ENCODE data around the gene CTNND2. TPM values are rescaled to one million over a fixed set of nuclear protein-coding genes. Genes with fewer than 3 reads are reported as not detected.

Gene CTNND2
- total and polyA plus RNA-seq, 2 donors (not counting 1 experiment from before 2014, with no cell fraction given), result not detected

DNA sequence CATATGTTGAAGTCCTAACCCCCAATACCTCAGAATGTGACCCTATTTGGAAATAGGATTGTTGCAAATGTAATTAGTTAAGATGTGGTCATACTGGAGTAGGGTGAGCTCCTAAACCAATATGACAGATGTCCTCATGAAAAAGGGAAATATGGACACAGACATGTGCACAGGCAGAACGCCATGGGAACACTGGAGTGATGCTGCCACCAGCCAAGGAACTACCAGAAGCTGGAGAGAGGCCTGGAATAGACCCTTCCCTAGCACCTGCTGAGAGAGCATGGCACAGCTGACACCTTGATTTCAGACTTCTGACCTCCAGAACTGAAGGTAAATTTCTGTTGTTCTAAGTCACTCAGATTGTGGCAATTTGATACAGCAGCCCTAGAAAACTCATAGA is 110.8 kb downstream of the CTNND2 start:
- no peak for DNase-seq
- Histone ChIP-seq H3K4me1 (ENCODE audit: control insufficient read depth in 2 of 2, insufficient read depth in 2 of 2, low read length in 2 of 2) (no peaks in the 10 kb centered on the region), H4K20me1 (ENCODE audit: control insufficient read depth, insufficient read depth, low read length, poor library complexity, severe bottlenecking) (no peaks in the 10 kb centered on the region), H3K36me3 (replicated peaks in 1 of 2; ENCODE audit: control extremely low read depth in 1 of 2, control insufficient read depth in 1 of 2, extremely low read depth in 1 of 2, insufficient read depth in 2 of 2, low read length in 1 of 2) (no peaks in the 10 kb centered on the region), H3K79me2 (ENCODE audit: control insufficient read depth, insufficient read depth, low read length) (no peaks in the 10 kb centered on the region), H2AFZ (ENCODE audit: insufficient read depth, low read depth, low read length, poor library complexity, severe bottlenecking) (no peak overlapping the region), H3K4me2 (replicated peaks; ENCODE audit: low read depth, low read length, poor library complexity, severe bottlenecking) (no peak overlapping the region), H3K4me3 (ENCODE audit: control extremely low read depth in 1 of 5, extremely low read depth in 1 of 5, insufficient read depth in 1 of 5, low read depth in 2 of 5, low read length in 4 of 5) (no peak overlapping the region), H3K27me3 (replicated peaks in 1 of 4; ENCODE audit: control extremely low read depth in 1 of 4, control insufficient read depth in 3 of 4, insufficient read depth in 4 of 4, low read length in 3 of 4) (no peaks in the 10 kb centered on the region), H3K9me3 (ENCODE audit: control extremely low read depth in 1 of 3, control insufficient read depth in 2 of 3, insufficient read depth in 1 of 3, low read length in 2 of 3) (no peaks in the 10 kb centered on the region), H3K9ac (ENCODE audit: low read length) (no peak overlapping the region), H3K27ac (ENCODE audit: low read length in 2 of 2) (no peak overlapping the region)
- TF ChIP-seq, protein P1, sequence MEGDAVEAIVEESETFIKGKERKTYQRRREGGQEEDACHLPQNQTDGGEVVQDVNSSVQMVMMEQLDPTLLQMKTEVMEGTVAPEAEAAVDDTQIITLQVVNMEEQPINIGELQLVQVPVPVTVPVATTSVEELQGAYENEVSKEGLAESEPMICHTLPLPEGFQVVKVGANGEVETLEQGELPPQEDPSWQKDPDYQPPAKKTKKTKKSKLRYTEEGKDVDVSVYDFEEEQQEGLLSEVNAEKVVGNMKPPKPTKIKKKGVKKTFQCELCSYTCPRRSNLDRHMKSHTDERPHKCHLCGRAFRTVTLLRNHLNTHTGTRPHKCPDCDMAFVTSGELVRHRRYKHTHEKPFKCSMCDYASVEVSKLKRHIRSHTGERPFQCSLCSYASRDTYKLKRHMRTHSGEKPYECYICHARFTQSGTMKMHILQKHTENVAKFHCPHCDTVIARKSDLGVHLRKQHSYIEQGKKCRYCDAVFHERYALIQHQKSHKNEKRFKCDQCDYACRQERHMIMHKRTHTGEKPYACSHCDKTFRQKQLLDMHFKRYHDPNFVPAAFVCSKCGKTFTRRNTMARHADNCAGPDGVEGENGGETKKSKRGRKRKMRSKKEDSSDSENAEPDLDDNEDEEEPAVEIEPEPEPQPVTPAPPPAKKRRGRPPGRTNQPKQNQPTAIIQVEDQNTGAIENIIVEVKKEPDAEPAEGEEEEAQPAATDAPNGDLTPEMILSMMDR (IDR thresholded peaks at IDR 0.05), result no peak
- no peak for TF ChIP-seq EZH2 (IDR thresholded peaks at IDR 0.05; ENCODE audit: borderline replicate concordance, insufficient read depth, low read depth, low read length, poor library complexity, severe bottlenecking)
- no peaks in the 10 kb centered on the region for H3K9me3 Mint-ChIP-seq (ENCODE audit: insufficient read depth)
- intact Hi-C loops (cut with micrococcal nuclease), result no loop called here
- no peaks in the 10 kb centered on the region for H3K27me3 Mint-ChIP-seq
- 69% methylated on average over 1 of the region's 1 CpG for WGBS (ENCODE audit: insufficient coverage)
- no peaks in the 10 kb centered on the region for H3K4me1 Mint-ChIP-seq
- POLR2A ChIA-PET, result no interaction called here
- no peak for ATAC-seq (ENCODE audit: low read depth)
- no peak overlapping the region for H3K27ac Mint-ChIP-seq
- H3K4me3 Mint-ChIP-seq, result no peak overlapping the region
- CTCF ChIA-PET, result no interaction called here

GRCh38 chr5:11792621-11793020 is 111.6 kb downstream of the CTNND2 start:
- Histone ChIP-seq H3K4me2 (replicated peaks; ENCODE audit: low read depth, low read length, poor library complexity, severe bottlenecking) (no peak overlapping the region), H3K27me3 (replicated peaks in 1 of 4; ENCODE audit: control extremely low read depth in 1 of 4, control insufficient read depth in 3 of 4, insufficient read depth in 4 of 4, low read length in 3 of 4) (no peaks in the 10 kb centered on the region), H2AFZ (ENCODE audit: insufficient read depth, low read depth, low read length, poor library complexity, severe bottlenecking) (no peak overlapping the region), H4K20me1 (ENCODE audit: control insufficient read depth, insufficient read depth, low read length, poor library complexity, severe bottlenecking) (no peaks in the 10 kb centered on the region), H3K9ac (ENCODE audit: low read length) (no peak overlapping the region), H3K4me1 (ENCODE audit: control insufficient read depth in 2 of 2, insufficient read depth in 2 of 2, low read length in 2 of 2) (no peaks in the 10 kb centered on the region), H3K27ac (ENCODE audit: low read length in 2 of 2) (no peak overlapping the region), H3K79me2 (ENCODE audit: control insufficient read depth, insufficient read depth, low read length) (no peaks in the 10 kb centered on the region), H3K9me3 (ENCODE audit: control extremely low read depth in 1 of 3, control insufficient read depth in 2 of 3, insufficient read depth in 1 of 3, low read length in 2 of 3) (no peaks in the 10 kb centered on the region), H3K36me3 (replicated peaks in 1 of 2; ENCODE audit: control extremely low read depth in 1 of 2, control insufficient read depth in 1 of 2, extremely low read depth in 1 of 2, insufficient read depth in 2 of 2, low read length in 1 of 2) (no peaks in the 10 kb centered on the region), H3K4me3 (ENCODE audit: control extremely low read depth in 1 of 5, extremely low read depth in 1 of 5, insufficient read depth in 1 of 5, low read depth in 2 of 5, low read length in 4 of 5) (no peak overlapping the region)
- CTCF ChIA-PET, result no interaction called here
- no peak for ATAC-seq (ENCODE audit: low read depth)
- no peak for DNase-seq
- no peak overlapping the region for H3K4me3 Mint-ChIP-seq
- no peak overlapping the region for H3K27ac Mint-ChIP-seq
- POLR2A ChIA-PET, result no interaction called here
- H3K4me1 Mint-ChIP-seq, result no peaks in the 10 kb centered on the region
- intact Hi-C loops (cut with micrococcal nuclease), result no loop called here
- WGBS (ENCODE audit: insufficient coverage), result 50% methylated on average over 1 of the region's 3 CpGs
- TF ChIP-seq EZH2 (IDR thresholded peaks at IDR 0.05; ENCODE audit: borderline replicate concordance, insufficient read depth, low read depth, low read length, poor library complexity, severe bottlenecking), result no peak
- TF ChIP-seq, protein P1 (IDR thresholded peaks at IDR 0.05), result no peak
- no peaks in the 10 kb centered on the region for H3K27me3 Mint-ChIP-seq
- no peaks in the 10 kb centered on the region for H3K9me3 Mint-ChIP-seq (ENCODE audit: insufficient read depth)
